Right hindlimb (tissue), 1 donor: ENCODE measurements around the gene MED17.
"Not testable (repeated sequence)": the region's sequence is repeated elsewhere in the genome, so short reads cannot be mapped to it uniquely, and the experiment has no call there.

Experiments used
- DNase-seq: peaks from one replicate; pipeline ENCODE4 v3.0.0-alpha.2; 2018

The MED17 gene

GRCh38 chr11:93759123-93759522, 25.0 kb upstream of the MED17 start:
- DNase-seq: not testable (repeated sequence)

GRCh38 chr11:93761910-93762309, 22.2 kb upstream of the MED17 start:
- DNase-seq: no peak

GRCh38 chr11:93765551-93765950, 18.5 kb upstream of the MED17 start:
- no peak for DNase-seq

- no peak for DNase-seq
Observed at GRCh38 chr11:93766504-93766903, 17.6 kb upstream of the MED17 start.

- DNase-seq: no peak
Observed at GRCh38 chr11:93767018-93767417, 17.1 kb upstream of the MED17 start.

GRCh38 chr11:93770160-93770559, 13.9 kb upstream of the MED17 start:
- DNase-seq: no peak

GRCh38 chr11:93772123-93772522, 12.0 kb upstream of the MED17 start:
- DNase-seq: no peak

- DNase-seq: no peak
Observed at GRCh38 chr11:93773045-93773477, 11.0 kb upstream of the MED17 start.

GRCh38 chr11:93773601-93774200, 10.4 kb upstream of the MED17 start:
- DNase-seq: no peak

- not testable (repeated sequence) for DNase-seq
Observed at GRCh38 chr11:93774560-93774959, 9.5 kb upstream of the MED17 start.

- no peak for DNase-seq
Observed at GRCh38 chr11:93775289-93775688, 8.8 kb upstream of the MED17 start.

GRCh38 chr11:93783362-93783761, 720 bp upstream of the MED17 start:
- DNase-seq: no peak

GRCh38 chr11:93783765-93784144, 327 bp upstream of the MED17 start:
- no peak for DNase-seq

GRCh38 chr11:93784935-93785360, 866 bp downstream of the MED17 start:
- DNase-seq: no peak

GRCh38 chr11:93791493-93791892, 7.4 kb downstream of the MED17 start:
- no peak for DNase-seq

- DNase-seq: no peak
Observed at GRCh38 chr11:93796441-93797231, 12.6 kb downstream of the MED17 start.

- DNase-seq: no peak
Observed at GRCh38 chr11:93801366-93801765, 17.3 kb downstream of the MED17 start.

GRCh38 chr11:93804879-93805278, 20.8 kb downstream of the MED17 start:
- DNase-seq: no peak

GRCh38 chr11:93807980-93808379, 23.9 kb downstream of the MED17 start:
- no peak for DNase-seq

- no peak for DNase-seq
Observed at GRCh38 chr11:93813974-93814373, 29.9 kb downstream of the MED17 start.

GRCh38 chr11:93814966-93815633, 31.0 kb downstream of the MED17 start:
- DNase-seq: no peak

GRCh38 chr11:93817426-93818348, 33.6 kb downstream of the MED17 start:
- no peak for DNase-seq
